ENCODE results near the gene INKA1.

Gene INKA1

GRCh38 chr3:49794926-49795905 is 7.8 kb upstream of the INKA1 start:
- Histone ChIP-seq H3K9ac (ENCODE audit: low read length) (no peak overlapping the region), H3K4me2 (ENCODE audit: low read depth, low read length, poor library complexity, severe bottlenecking) (no peak overlapping the region), H3K4me3 (ENCODE audit: insufficient read depth, low read length, poor library complexity, severe bottlenecking) (no peak overlapping the region), H3K9me2 (replicated peaks; ENCODE audit: insufficient read depth, low read length) (no peaks in the 10 kb centered on the region), H3K27me3 (ENCODE audit: low read length) (no peaks in the 10 kb centered on the region), H3F3A (ENCODE audit: insufficient read depth) (no peaks in the 10 kb centered on the region), H4K20me1 (ENCODE audit: low read depth, low read length) (no peaks in the 10 kb centered on the region), H3K9me3 (ENCODE audit: insufficient read depth, low read length) (no peaks in the 10 kb centered on the region), H2AFZ (ENCODE audit: low read depth, low read length, severe bottlenecking) (no peak overlapping the region), H3K79me2 (ENCODE audit: insufficient read depth, low read length) (no peaks in the 10 kb centered on the region), H3K27ac (ENCODE audit: low read depth, low read length) (no peak overlapping the region), H3K36me3 (ENCODE audit: low read length) (no peaks in the 10 kb centered on the region)
- TF ChIP-seq CTCF (IDR thresholded peaks at IDR 0.05; ENCODE audit: insufficient read depth, low read length, poor library complexity, severe bottlenecking) (no peak), EZH2phosphoT487 (conservative IDR thresholded peaks at IDR 0.05; ENCODE audit: low read length) (no peak)

GRCh38 chr3:49799105-49799504 is 4.0 kb upstream of the INKA1 start:
- Histone ChIP-seq H3K9me2 (replicated peaks; ENCODE audit: insufficient read depth, low read length) (no peaks in the 10 kb centered on the region), H3K4me2 (ENCODE audit: low read depth, low read length, poor library complexity, severe bottlenecking) (no peak overlapping the region), H3K9me3 (ENCODE audit: insufficient read depth, low read length) (no peaks in the 10 kb centered on the region), H4K20me1 (ENCODE audit: low read depth, low read length) (no peaks in the 10 kb centered on the region), H3K4me3 (ENCODE audit: insufficient read depth, low read length, poor library complexity, severe bottlenecking) (no peak overlapping the region), H3K36me3 (ENCODE audit: low read length) (no peaks in the 10 kb centered on the region), H3K9ac (ENCODE audit: low read length) (no peak overlapping the region), H3F3A (ENCODE audit: insufficient read depth) (no peaks in the 10 kb centered on the region), H3K27me3 (ENCODE audit: low read length) (no peaks in the 10 kb centered on the region), H3K27ac (ENCODE audit: low read depth, low read length) (no peak overlapping the region), H3K79me2 (ENCODE audit: insufficient read depth, low read length) (no peaks in the 10 kb centered on the region), H2AFZ (ENCODE audit: low read depth, low read length, severe bottlenecking) (no peak overlapping the region)
- TF ChIP-seq EZH2phosphoT487 (conservative IDR thresholded peaks at IDR 0.05; ENCODE audit: low read length) (no peak), CTCF (IDR thresholded peaks at IDR 0.05; ENCODE audit: insufficient read depth, low read length, poor library complexity, severe bottlenecking) (no peak)

GRCh38 chr3:49799761-49800160 is 3.3 kb upstream of the INKA1 start, which contains the start of gene CDHR4:
CDHR4 (minus strand) TSS chr3:49799873; CDS start chr3:49799812, 61 bp downstream.
- H3K27ac ChIP-seq (ENCODE audit: low read depth, low read length) = no peak within 1 kb of the TSS

More at GRCh38 chr3:49799761-49800160, 3.3 kb upstream of the INKA1 start, which contains the start of gene CDHR4:
- Histone ChIP-seq H3K4me2 (ENCODE audit: low read depth, low read length, poor library complexity, severe bottlenecking) (no peak within 1 kb of the TSS), H3F3A (ENCODE audit: insufficient read depth) (no peaks in the 10 kb centered on the region), H3K9ac (ENCODE audit: low read length) (no peak within 1 kb of the TSS), H2AFZ (ENCODE audit: low read depth, low read length, severe bottlenecking) (no peak within 1 kb of the TSS), H3K79me2 (ENCODE audit: insufficient read depth, low read length) (no peaks in the 10 kb centered on the region), H3K9me3 (ENCODE audit: insufficient read depth, low read length) (no peaks in the 10 kb centered on the region), H3K4me3 (ENCODE audit: insufficient read depth, low read length, poor library complexity, severe bottlenecking) (no peak within 1 kb of the TSS), H3K27me3 (ENCODE audit: low read length) (no peaks in the 10 kb centered on the region), H3K36me3 (ENCODE audit: low read length) (no peaks in the 10 kb centered on the region), H3K9me2 (replicated peaks; ENCODE audit: insufficient read depth, low read length) (no peaks in the 10 kb centered on the region), H4K20me1 (ENCODE audit: low read depth, low read length) (no peaks in the 10 kb centered on the region)
- TF ChIP-seq EZH2phosphoT487 (conservative IDR thresholded peaks at IDR 0.05; ENCODE audit: low read length) (no peak), CTCF (IDR thresholded peaks at IDR 0.05; ENCODE audit: insufficient read depth, low read length, poor library complexity, severe bottlenecking) (no peak)
